ENCODE results near the gene AMELY. TPM values are rescaled to one million over a fixed set of nuclear protein-coding genes. Genes with fewer than 3 reads are reported as not detected.

AMELY gene
- total RNA-seq, 1 donor from 2014 or later, result not detected

DNA sequence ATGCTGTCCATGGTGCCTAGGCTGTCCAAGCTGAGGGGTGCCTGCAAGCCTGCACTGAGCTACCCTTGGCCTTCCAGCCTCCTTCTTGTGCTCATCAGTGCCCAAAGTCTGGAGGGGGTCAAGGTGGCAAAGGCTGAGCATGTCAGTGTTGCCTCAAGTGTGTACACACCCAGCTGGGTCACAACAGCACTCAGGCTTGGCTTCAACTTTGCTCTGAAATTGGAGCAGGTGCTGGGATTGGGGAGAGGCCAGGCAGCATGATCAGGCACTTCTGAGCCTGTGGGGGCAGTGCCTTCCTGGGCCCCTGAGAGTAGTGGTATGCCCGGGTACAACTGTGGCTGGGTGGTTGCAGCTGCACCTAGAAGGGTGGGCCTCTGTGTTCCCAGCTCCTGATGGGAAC lies 17.7 kb upstream of the AMELY start:
- TF ChIP-seq, protein P1, sequence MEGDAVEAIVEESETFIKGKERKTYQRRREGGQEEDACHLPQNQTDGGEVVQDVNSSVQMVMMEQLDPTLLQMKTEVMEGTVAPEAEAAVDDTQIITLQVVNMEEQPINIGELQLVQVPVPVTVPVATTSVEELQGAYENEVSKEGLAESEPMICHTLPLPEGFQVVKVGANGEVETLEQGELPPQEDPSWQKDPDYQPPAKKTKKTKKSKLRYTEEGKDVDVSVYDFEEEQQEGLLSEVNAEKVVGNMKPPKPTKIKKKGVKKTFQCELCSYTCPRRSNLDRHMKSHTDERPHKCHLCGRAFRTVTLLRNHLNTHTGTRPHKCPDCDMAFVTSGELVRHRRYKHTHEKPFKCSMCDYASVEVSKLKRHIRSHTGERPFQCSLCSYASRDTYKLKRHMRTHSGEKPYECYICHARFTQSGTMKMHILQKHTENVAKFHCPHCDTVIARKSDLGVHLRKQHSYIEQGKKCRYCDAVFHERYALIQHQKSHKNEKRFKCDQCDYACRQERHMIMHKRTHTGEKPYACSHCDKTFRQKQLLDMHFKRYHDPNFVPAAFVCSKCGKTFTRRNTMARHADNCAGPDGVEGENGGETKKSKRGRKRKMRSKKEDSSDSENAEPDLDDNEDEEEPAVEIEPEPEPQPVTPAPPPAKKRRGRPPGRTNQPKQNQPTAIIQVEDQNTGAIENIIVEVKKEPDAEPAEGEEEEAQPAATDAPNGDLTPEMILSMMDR (IDR thresholded peaks at IDR 0.05), result no peak
- TF ChIP-seq EZH2 (IDR thresholded peaks at IDR 0.05) (no peak), EZH2phosphoT487 (IDR thresholded peaks at IDR 0.05) (no peak)
- no peak overlapping the region for H3K27ac ChIP-seq
- Mint-ChIP-seq H3K9me3 (no peaks in the 10 kb centered on the region), H3K27ac (no peak overlapping the region), H3K4me3 (no peak overlapping the region), H3K27me3 (ENCODE audit: insufficient read depth, low read depth) (no peaks in the 10 kb centered on the region), H3K4me1 (no peaks in the 10 kb centered on the region), H3K36me3 (no peaks in the 10 kb centered on the region)
- H3K9ac ChIP-seq, result no peak overlapping the region
- H3K27me3 ChIP-seq, result no peaks in the 10 kb centered on the region
- H3K36me3 ChIP-seq, result no peaks in the 10 kb centered on the region
- H3F3A ChIP-seq (ENCODE audit: low read depth), result no peaks in the 10 kb centered on the region
- H4K20me1 ChIP-seq (ENCODE audit: low read depth), result no peaks in the 10 kb centered on the region
- H3K4me1 ChIP-seq, result no peaks in the 10 kb centered on the region
- H3K4me2 ChIP-seq, result no peak overlapping the region
- no peak for DNase-seq (ENCODE audit: low spot score)
- H2AFZ ChIP-seq (replicated peaks), result no peak overlapping the region
- no peak overlapping the region for H3K4me3 ChIP-seq
- no peaks in the 10 kb centered on the region for H3K9me3 ChIP-seq (ENCODE audit: low read depth)
- no peaks in the 10 kb centered on the region for H3K79me2 ChIP-seq (ENCODE audit: low read depth)

DNA sequence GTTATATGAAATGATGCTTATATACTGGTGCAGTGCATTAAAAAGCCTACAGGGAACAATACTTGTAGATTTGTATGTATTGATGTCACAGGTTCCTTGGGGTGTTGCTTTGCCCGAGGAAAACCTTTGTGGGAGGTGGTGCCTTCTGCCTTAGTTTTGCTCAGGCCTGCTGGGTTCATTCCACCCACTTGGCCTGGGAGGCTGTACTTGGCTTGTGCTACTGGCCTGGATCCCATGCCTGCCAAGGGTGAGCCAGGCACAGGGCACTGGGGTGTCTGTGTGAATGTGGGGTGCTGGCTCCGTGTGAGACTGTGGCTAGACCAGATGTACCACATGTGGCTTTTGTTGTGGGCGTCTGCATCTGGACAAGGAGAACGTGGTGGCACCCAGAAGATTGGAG lies 16.7 kb upstream of the AMELY start:
- no peak overlapping the region for H3K4me3 ChIP-seq
- Mint-ChIP-seq H3K27ac (no peak overlapping the region), H3K27me3 (ENCODE audit: insufficient read depth, low read depth) (no peaks in the 10 kb centered on the region), H3K36me3 (no peaks in the 10 kb centered on the region), H3K4me3 (no peak overlapping the region), H3K9me3 (no peaks in the 10 kb centered on the region), H3K4me1 (no peaks in the 10 kb centered on the region)
- no peaks in the 10 kb centered on the region for H3K36me3 ChIP-seq
- no peaks in the 10 kb centered on the region for H3K9me3 ChIP-seq (ENCODE audit: low read depth)
- no peaks in the 10 kb centered on the region for H3K4me1 ChIP-seq
- no peaks in the 10 kb centered on the region for H3K79me2 ChIP-seq (ENCODE audit: low read depth)
- H3K27ac ChIP-seq, result no peak overlapping the region
- H3K4me2 ChIP-seq, result no peak overlapping the region
- no peak for DNase-seq (ENCODE audit: low spot score)
- no peak overlapping the region for H3K9ac ChIP-seq
- no peaks in the 10 kb centered on the region for H3F3A ChIP-seq (ENCODE audit: low read depth)
- no peak for TF ChIP-seq EZH2phosphoT487 (IDR thresholded peaks at IDR 0.05)
- TF ChIP-seq, protein P1 (IDR thresholded peaks at IDR 0.05), result no peak
- no peak for TF ChIP-seq EZH2 (IDR thresholded peaks at IDR 0.05)
- no peaks in the 10 kb centered on the region for H3K27me3 ChIP-seq
- no peaks in the 10 kb centered on the region for H4K20me1 ChIP-seq (ENCODE audit: low read depth)
- H2AFZ ChIP-seq (replicated peaks), result no peak overlapping the region

DNA sequence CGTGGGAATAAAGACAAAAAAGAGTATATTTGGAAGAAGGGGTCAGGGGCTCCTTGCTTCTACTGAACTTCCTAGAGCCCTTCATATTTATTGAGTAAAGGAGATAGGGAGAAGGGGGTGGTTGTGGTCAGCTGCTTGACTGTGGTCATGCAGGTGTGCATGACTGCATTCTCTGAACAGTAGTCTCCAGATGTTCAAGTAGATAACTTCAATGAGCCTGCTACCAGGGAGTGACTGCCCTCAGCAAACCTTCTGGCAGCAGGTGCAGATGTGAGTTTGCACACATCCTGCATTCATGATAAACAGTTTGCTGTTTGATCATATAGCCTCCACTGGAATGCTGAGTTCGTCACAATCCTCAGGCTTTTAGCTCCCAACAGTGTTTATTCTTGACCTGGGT lies 9.5 kb upstream of the AMELY start:
- no peaks in the 10 kb centered on the region for H3K27me3 ChIP-seq
- TF ChIP-seq, protein P1 (IDR thresholded peaks at IDR 0.05), result no peak
- TF ChIP-seq EZH2 (IDR thresholded peaks at IDR 0.05), result no peak
- no peak for TF ChIP-seq EZH2phosphoT487 (IDR thresholded peaks at IDR 0.05)
- no peaks in the 10 kb centered on the region for H3K36me3 ChIP-seq
- no peak overlapping the region for H3K4me3 ChIP-seq
- no peaks in the 10 kb centered on the region for H3K79me2 ChIP-seq (ENCODE audit: low read depth)
- no peaks in the 10 kb centered on the region for H3K4me1 Mint-ChIP-seq
- no peak for DNase-seq (ENCODE audit: low spot score)
- no peaks in the 10 kb centered on the region for H3K9me3 ChIP-seq (ENCODE audit: low read depth)
- no peaks in the 10 kb centered on the region for H3K27me3 Mint-ChIP-seq (ENCODE audit: insufficient read depth, low read depth)
- no peaks in the 10 kb centered on the region for H3K36me3 Mint-ChIP-seq
- no peak overlapping the region for H3K9ac ChIP-seq
- no peak overlapping the region for H3K4me2 ChIP-seq
- no peak overlapping the region for H2AFZ ChIP-seq (replicated peaks)
- no peak overlapping the region for H3K27ac ChIP-seq
- no peaks in the 10 kb centered on the region for H3K4me1 ChIP-seq
- no peak overlapping the region for H3K27ac Mint-ChIP-seq
- no peaks in the 10 kb centered on the region for H3F3A ChIP-seq (ENCODE audit: low read depth)
- H4K20me1 ChIP-seq (ENCODE audit: low read depth), result no peaks in the 10 kb centered on the region
- H3K4me3 Mint-ChIP-seq, result no peak overlapping the region
- H3K9me3 Mint-ChIP-seq, result no peaks in the 10 kb centered on the region

Data from neural progenitor cell (in vitro differentiated cells).